IPS-15b (cell line): ENCODE measurements around the gene DIDO1.

Source experiments
- H3K27me3 ChIP-seq: one replicate; pipeline ENCODE4 v1.6.1; 2013; ENCODE audit warnings: low read length; ENCODE audit not compliant: control insufficient read depth, insufficient read depth
- H3K36me3 ChIP-seq: one replicate; pipeline ENCODE4 v1.6.1; 2013; ENCODE audit warnings: low read length; ENCODE audit not compliant: control insufficient read depth, insufficient read depth
- H3K4me1 ChIP-seq: one replicate; pipeline ENCODE4 v1.6.1; 2013; ENCODE audit warnings: mild to moderate bottlenecking, low read length; ENCODE audit not compliant: control insufficient read depth, insufficient read depth
- H3K4me3 ChIP-seq: one replicate; pipeline ENCODE4 v1.5.1; 2013; ENCODE audit warnings: low read depth, low read length
- H3K9ac ChIP-seq: one replicate; pipeline ENCODE4 v1.6.1; 2013; ENCODE audit warnings: low read depth, mild to moderate bottlenecking, low read length
- H3K9me3 ChIP-seq: one replicate; pipeline ENCODE4 v1.6.1; 2013; ENCODE audit warnings: mild to moderate bottlenecking, low read length; ENCODE audit not compliant: control insufficient read depth, insufficient read depth

DIDO1 gene

DNA sequence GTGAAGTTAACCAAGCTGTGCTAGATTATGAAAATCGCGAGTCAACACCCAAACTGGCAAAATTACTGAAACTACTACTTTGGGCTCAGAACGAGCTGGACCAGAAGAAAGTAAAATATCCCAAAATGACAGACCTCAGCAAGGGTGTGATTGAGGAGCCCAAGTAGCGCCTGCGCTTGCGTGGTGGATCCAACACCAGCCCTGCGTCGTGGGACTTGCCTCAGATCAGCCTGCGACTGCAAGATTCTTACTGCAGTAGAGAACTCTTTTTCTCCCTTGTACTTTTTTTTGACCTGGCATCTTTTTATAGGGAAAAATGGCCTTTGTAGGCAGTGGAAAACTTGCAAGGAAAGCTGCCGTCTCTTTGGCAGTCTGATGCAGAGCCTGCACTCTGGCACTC is 18.4 kb upstream of the DIDO1 start:
- Histone ChIP-seq H3K9ac (no peak overlapping the region), H3K4me1 (no peaks in the 10 kb centered on the region), H3K36me3 (peaks cover 60% of the 10 kb centered on the region), H3K9me3 (no peaks in the 10 kb centered on the region), H3K27me3 (no peaks in the 10 kb centered on the region), H3K4me3 (no peak overlapping the region)

- H3K36me3 ChIP-seq = peaks cover 59% of the 10 kb centered on the region
- H3K9ac ChIP-seq = no peak overlapping the region
- H3K4me3 ChIP-seq = no peak overlapping the region
- no peaks in the 10 kb centered on the region for H3K27me3 ChIP-seq
- no peaks in the 10 kb centered on the region for H3K9me3 ChIP-seq
- no peaks in the 10 kb centered on the region for H3K4me1 ChIP-seq
These were observed 17.9 kb upstream of the DIDO1 start for GRCh38 chr20:62944184-62944583.

DNA sequence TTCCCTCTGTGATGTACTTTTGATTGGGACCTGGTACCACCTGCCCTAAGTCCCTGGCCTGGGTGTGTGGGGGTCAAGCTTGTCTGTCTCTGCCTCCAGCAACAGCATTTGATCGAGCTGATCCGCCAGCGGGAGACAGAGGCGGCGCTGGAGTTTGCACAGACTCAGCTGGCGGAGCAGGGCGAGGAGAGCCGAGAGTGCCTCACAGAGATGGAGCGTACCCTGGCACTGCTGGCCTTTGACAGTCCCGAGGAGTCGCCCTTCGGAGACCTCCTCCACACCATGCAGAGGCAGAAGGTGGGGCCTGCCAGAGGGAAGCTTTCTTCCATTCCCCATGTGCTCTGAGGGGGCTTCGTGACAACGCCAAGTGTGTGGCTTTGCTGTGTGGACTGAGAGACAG is 17.1 kb upstream of the DIDO1 start:
- Histone ChIP-seq H3K36me3 (peaks cover 54% of the 10 kb centered on the region), H3K9me3 (no peaks in the 10 kb centered on the region), H3K9ac (no peak overlapping the region), H3K27me3 (no peaks in the 10 kb centered on the region), H3K4me1 (peaks cover 2% of the 10 kb centered on the region), H3K4me3 (no peak overlapping the region)

DNA sequence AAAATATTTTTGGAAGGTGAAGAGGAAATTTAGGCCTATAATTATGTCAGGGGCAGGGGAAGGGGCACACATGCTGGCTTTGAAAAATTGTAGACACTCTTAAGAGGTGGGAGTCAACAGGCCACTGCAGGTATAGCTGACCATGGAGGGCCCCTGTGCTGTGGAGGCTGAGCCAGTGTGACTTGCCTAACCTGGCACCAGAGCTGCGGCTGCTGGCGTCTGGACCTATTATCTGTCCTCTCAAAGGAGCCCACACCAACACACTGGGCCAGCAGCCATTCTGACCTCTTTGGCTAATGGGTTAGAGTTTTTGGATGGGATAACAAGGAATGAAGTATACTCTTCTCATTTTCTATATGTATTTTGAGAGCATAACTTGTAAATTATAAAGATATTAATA is 16.2 kb upstream of the DIDO1 start:
- Histone ChIP-seq H3K9me3 (no peaks in the 10 kb centered on the region), H3K36me3 (peaks cover 52% of the 10 kb centered on the region), H3K27me3 (no peaks in the 10 kb centered on the region), H3K4me1 (peaks cover 2% of the 10 kb centered on the region), H3K4me3 (no peak overlapping the region), H3K9ac (no peak overlapping the region)

DNA sequence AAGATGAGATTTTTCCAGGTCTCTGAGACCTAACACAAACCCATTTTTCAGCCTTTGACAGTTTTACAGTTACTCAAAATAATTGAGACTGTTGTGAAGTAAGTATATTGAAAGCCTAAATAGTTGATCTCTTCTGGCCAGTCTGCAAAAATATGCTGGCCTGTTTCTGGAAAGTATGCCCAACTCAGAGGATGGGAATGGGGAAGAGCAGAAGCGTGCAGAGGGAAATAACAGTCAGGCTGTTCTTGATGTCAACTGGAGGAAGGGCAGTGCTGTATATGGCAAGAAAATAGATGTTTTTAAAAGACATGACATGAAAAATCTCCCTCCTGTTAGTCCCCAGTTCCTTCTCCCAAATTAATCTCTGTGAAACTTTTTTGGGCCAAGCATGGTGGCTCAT is 15.5 kb upstream of the DIDO1 start:
- Histone ChIP-seq H3K36me3 (peaks cover 48% of the 10 kb centered on the region), H3K4me3 (no peak overlapping the region), H3K4me1 (peaks cover 2% of the 10 kb centered on the region), H3K9me3 (no peaks in the 10 kb centered on the region), H3K9ac (no peak overlapping the region), H3K27me3 (no peaks in the 10 kb centered on the region)

DNA sequence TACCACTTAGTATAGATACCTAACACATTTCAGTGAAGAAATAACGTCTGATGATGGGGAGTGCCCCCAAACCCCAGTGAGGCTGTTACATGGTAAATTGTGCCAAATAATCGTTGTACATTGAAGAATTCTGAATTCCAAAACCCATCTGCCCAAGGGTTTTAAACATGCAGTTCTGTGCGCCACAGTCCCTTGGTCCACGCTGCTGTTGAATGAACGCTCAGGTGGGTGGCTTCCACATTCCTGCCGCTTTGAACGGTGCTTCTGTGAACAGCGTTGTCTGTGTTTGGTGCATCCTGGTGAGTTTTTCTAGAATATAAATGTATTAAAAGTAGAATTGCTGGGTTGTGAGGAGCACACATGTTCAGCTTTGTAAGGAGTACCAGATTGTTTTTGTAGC is 14.6 kb upstream of the DIDO1 start:
- no peak overlapping the region for H3K9ac ChIP-seq
- peaks cover 2% of the 10 kb centered on the region for H3K4me1 ChIP-seq
- no peaks in the 10 kb centered on the region for H3K9me3 ChIP-seq
- H3K27me3 ChIP-seq = no peaks in the 10 kb centered on the region
- peaks cover 39% of the 10 kb centered on the region for H3K36me3 ChIP-seq
- no peak overlapping the region for H3K4me3 ChIP-seq

DNA sequence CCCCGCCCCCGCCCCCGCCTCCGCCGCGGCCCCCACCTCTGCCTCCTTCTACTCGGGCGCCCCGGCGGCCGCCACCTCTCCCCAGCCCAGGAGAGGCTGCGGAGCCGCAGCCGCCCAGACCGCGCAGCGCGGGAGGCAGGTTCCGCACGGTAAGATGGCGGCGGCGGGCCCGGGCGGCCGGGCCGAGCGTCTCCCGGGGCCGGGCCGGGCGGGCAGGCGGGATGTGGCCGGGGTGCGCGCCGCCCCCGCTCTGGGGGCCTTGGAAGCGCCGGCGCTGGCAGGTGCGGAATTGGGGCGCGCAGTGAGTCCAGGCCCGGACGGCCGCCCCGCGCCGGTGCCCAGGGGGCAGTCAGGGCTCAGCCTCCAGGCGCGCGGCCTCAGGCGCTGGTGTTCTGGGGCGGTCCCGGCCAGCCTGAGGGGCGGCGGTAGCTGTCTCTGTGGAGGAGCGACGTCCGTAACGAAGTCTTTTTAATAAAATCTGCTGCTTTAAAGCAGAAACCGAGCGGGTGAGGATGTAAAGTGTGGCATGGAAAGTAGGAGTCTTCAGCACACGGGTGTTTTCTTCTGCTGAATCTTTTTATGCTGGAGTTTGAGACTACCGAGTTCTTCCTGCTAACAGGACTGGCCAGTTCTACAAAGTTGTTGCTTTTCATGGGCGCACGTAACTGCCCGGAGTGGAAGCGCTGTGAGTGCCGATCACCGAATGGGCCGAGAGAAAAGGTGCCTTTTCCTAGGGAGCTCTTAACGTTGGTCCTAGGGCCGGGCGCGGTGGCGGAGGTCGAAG is 12.0 kb upstream of the DIDO1 start, which contains the start of gene GID8:
Gene GID8 (plus strand): TSS at position 43 of the 784 bp plus-strand sequence. CDS start 3,356 bp downstream, outside the sequence.
- peaks cover 28% of the 10 kb centered on the region for H3K36me3 ChIP-seq
- H3K4me1 ChIP-seq = peaks cover 17% of the 10 kb centered on the region
- peak within 1 kb of the TSS; percentile 96 for H3K4me3 ChIP-seq
- no peaks in the 10 kb centered on the region for H3K27me3 ChIP-seq
- H3K9ac ChIP-seq = peak within 1 kb of the TSS; percentile 98
- H3K9me3 ChIP-seq = no peaks in the 10 kb centered on the region

GRCh38 chr20:62937268-62938104 is 11.2 kb upstream of the DIDO1 start:
- H3K9ac ChIP-seq = peak overlapping the region; percentile 98
- no peaks in the 10 kb centered on the region for H3K27me3 ChIP-seq
- H3K4me1 ChIP-seq = peaks cover 18% of the 10 kb centered on the region
- H3K4me3 ChIP-seq = peak overlapping the region; percentile 96
- H3K9me3 ChIP-seq = no peaks in the 10 kb centered on the region
- peaks cover 24% of the 10 kb centered on the region for H3K36me3 ChIP-seq

GRCh38 chr20:62935968-62936585 is 9.8 kb upstream of the DIDO1 start:
- Histone ChIP-seq H3K36me3 (peaks cover 15% of the 10 kb centered on the region), H3K4me3 (peak overlapping the region; percentile 96), H3K27me3 (no peaks in the 10 kb centered on the region), H3K9me3 (no peaks in the 10 kb centered on the region), H3K4me1 (peaks cover 30% of the 10 kb centered on the region), H3K9ac (peak overlapping the region; percentile 20)

- Histone ChIP-seq H3K4me3 (peak overlapping the region; percentile 96), H3K9me3 (no peaks in the 10 kb centered on the region), H3K9ac (peak overlapping the region; percentile 20), H3K36me3 (peaks cover 15% of the 10 kb centered on the region), H3K27me3 (no peaks in the 10 kb centered on the region), H3K4me1 (peaks cover 34% of the 10 kb centered on the region)
These were observed 9.1 kb upstream of the DIDO1 start for GRCh38 chr20:62935204-62935967.

- Histone ChIP-seq H3K4me3 (no peak overlapping the region), H3K27me3 (no peaks in the 10 kb centered on the region), H3K36me3 (peaks cover 15% of the 10 kb centered on the region), H3K9ac (peak overlapping the region; percentile 42), H3K9me3 (no peaks in the 10 kb centered on the region), H3K4me1 (peaks cover 34% of the 10 kb centered on the region)
These were observed 7.7 kb upstream of the DIDO1 start for GRCh38 chr20:62933966-62934365.
